Lung microvascular endothelial cell (primary cell): ENCODE results near the gene DMXL1. TPM values are rescaled to one million over a fixed set of nuclear protein-coding genes. Genes with fewer than 3 reads are reported as not detected.

Experiments
- DNase-seq, 2 donors: peaks; one replicate each; pipeline versions ENCODE4 v3.0.0 to v3.0.0-alpha.2; 2010; ENCODE audit warnings: low read depth in 2 of 2
- total RNA-seq: library from RNA; depleted of rRNA; stranded (reverse); fragments of >200 nt; gene quantifications from 2 replicates; pipeline ENCODE4 v1.2.1, GENCODE V29; 2014

DMXL1 gene
- total RNA-seq, 1 donor from 2014 or later, result 21.8 TPM

DNA sequence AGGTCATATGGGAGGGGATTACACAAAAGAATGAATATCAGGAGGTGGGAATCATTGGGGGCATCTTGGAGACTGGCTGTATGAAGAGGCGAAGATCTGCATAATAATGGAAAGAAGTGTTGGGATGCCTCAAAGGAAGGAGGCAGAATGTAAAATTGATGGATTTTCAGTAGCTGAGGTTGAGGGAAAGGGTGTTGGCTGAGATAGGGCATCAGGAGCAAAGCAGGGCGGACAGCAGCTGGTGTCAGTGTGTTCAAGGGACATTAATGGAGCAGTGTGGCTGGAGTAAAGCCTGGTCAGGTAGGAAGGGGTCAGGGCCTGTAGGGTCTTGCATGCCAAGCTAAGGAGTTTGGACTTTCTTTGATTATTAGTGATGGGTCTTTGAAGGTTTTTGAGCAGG is 219.7 kb downstream of the DMXL1 start:
- no peak for DNase-seq

DNA sequence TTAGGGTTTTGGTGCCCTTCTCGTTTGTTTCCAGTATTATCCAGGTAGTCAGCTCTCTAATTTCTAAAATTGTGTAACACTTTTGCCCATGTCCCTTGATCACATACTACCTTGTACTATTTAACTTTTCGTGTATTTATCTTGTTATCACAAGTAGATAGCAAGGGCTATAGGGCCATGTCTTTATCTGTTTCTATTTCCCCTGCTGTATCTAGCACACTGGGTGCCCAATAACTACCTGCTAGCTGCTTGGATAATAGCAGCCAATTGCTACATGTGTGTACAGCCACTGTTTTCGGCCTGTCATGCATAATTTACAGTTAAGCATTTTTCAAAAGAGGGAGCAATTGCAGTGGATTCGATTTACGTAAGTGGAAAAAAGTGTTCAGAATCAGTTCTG is 220.2 kb downstream of the DMXL1 start:
- no peak for DNase-seq

DNA sequence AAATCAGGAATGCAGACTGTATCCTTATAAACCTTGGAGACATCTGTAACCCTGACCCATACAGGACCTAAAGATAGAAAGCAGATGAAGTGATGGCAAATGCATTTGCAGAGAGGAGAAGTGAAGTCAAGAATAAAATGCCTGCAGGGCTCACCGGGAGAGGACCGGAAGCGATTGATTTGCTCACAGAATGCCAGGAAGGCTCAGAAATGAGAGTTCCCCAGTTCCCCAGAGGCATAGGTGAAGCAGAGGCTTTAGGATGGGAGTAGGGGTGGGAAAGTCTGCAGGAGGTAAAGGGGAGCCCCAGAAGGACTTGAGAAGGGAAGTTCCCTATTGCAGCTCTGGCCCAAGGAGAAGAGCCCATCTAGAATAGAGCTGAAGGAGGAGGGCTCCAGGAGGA is 221.0 kb downstream of the DMXL1 start:
- no peak for DNase-seq

DNA sequence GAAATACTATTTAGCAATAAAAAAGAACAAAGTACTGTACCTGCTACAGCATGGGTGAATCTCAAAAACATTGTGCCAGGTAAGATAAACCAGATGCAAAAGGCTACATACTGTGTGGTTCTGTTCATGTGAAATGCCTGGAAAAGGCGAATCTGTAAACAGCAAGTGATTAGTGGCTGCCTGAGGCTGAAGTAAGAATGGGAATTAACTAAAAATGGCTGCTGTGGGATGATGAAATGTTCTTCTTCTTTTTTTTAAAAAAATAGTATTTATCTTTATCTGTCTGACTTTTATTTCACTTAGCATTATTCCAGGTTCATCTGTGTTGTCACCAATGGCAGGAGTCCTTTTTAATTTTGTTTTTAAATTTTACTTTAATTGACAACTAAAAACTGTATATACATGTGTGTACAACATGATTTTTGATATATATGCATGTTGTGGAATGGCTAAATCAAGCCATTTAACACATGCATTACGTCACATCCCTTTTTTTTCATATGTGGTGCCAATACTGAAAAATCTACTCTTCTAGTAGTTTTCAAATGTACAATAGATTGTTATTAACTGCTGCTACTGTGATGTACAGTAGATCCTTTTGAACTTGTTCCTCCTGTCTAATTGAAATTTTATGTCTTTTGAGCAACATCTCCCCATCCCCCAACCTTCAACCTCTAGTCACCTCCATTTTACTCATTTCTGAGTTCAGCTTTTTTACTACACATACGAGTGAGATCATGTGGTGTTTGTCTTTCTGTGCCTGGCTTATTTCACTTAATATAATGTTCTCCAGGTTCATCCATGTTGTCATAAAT is 222.0 kb downstream of the DMXL1 start:
- no peak for DNase-seq

DNA sequence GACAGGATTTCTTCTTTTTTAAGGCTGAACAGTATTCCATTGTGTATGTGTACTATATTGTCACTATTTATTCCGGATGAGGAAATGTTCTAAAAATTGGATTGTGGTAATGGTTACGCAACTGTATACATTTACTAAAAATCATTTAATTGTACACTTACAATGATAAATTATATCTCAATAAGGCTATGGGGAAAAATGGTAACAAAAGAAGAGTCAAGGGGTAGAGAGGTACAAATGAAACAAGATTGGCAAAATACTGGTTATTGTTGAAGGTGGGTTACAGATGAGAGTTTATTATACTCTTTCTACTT is 222.6 kb downstream of the DMXL1 start:
- no peak for DNase-seq

Other genes starting within 250 kb of the DMXL1 start
- gene DTWD2, start 82.5 kb upstream of the DMXL1 start, total RNA-seq, result 1.7 and 2.6 TPM in 2 replicates